Astrocyte (in vitro differentiated cells and primary cell): ENCODE data around the gene NYNRIN. TPM values are rescaled to one million over a fixed set of nuclear protein-coding genes. Genes with fewer than 3 reads are reported as not detected.

Experiments used
- DNase-seq: peaks from one replicate; pipeline ENCODE4 v3.0.0-alpha.2; 2010; ENCODE audit warnings: low read depth
- FAIRE-seq: peaks from 2 replicates; lab custom pipeline; 2011; peaks lifted over from hg19 to GRCh38; lab: Jason Lieb, UNC
- H2AFZ ChIP-seq: 2 replicates; pipeline ENCODE4 v1.6.0; 2012; ENCODE audit warnings: low read depth, low read length, inconsistent platforms
- H3K27ac ChIP-seq: 2 replicates; pipeline ENCODE4 v1.5.1; 2011; ENCODE audit warnings: low read depth, low read length, inconsistent platforms
- H3K27me3 ChIP-seq: 2 replicates; pipeline ENCODE4 v1.6.0; 2011; ENCODE audit warnings: low read length, inconsistent platforms; ENCODE audit not compliant: insufficient read depth
- H3K36me3 ChIP-seq: 2 replicates; pipeline ENCODE4 v1.5.1; 2011; ENCODE audit warnings: low read length, inconsistent platforms; ENCODE audit not compliant: insufficient read depth
- H3K4me1 ChIP-seq: 2 replicates; pipeline ENCODE4 v1.5.1; 2011; ENCODE audit warnings: low read length, inconsistent platforms; ENCODE audit not compliant: insufficient read depth
- H3K4me2 ChIP-seq: 2 replicates; pipeline ENCODE4 v1.6.0; 2012; ENCODE audit warnings: low read length, inconsistent platforms
- H3K4me3 ChIP-seq: 2 replicates; pipeline ENCODE4 v1.5.1; 2011; ENCODE audit warnings: low read depth, mild to moderate bottlenecking, low read length, inconsistent platforms; ENCODE audit not compliant: insufficient read depth
- H3K79me2 ChIP-seq: 2 replicates; pipeline ENCODE4 v1.6.0; 2012; ENCODE audit warnings: mild to moderate bottlenecking, low read length, inconsistent platforms; ENCODE audit not compliant: insufficient read depth
- H3K9ac ChIP-seq: 2 replicates; pipeline ENCODE4 v1.6.0; 2012; ENCODE audit warnings: mild to moderate bottlenecking, low read length, inconsistent platforms
- H3K9me3 ChIP-seq: 2 replicates; pipeline ENCODE4 v1.5.1; 2012; ENCODE audit warnings: low read depth, mild to moderate bottlenecking, low read length, inconsistent platforms; ENCODE audit not compliant: insufficient read depth
- H4K20me1 ChIP-seq: 2 replicates; pipeline ENCODE4 v1.6.0; 2012; ENCODE audit warnings: low read length, inconsistent platforms; ENCODE audit not compliant: insufficient read depth
- H3K27ac Mint-ChIP-seq: one replicate; pipeline ENCODE4 v1.8.0; 2021; ENCODE audit warnings: mild to moderate bottlenecking, mixed read lengths; ENCODE audit not compliant: unreplicated experiment
- H3K27me3 Mint-ChIP-seq: one replicate; pipeline ENCODE4 v1.8.0; 2021; ENCODE audit warnings: low read depth, mixed read lengths; ENCODE audit not compliant: unreplicated experiment
- H3K36me3 Mint-ChIP-seq: one replicate; pipeline ENCODE4 v1.8.0; 2021; ENCODE audit warnings: low read depth, mixed read lengths; ENCODE audit not compliant: unreplicated experiment
- H3K4me1 Mint-ChIP-seq: one replicate; pipeline ENCODE4 v1.8.0; 2021; ENCODE audit warnings: low read depth, mixed read lengths; ENCODE audit not compliant: unreplicated experiment
- H3K4me3 Mint-ChIP-seq: one replicate; pipeline ENCODE4 v1.8.0; 2021; ENCODE audit warnings: mild to moderate bottlenecking, moderate library complexity, mixed read lengths; ENCODE audit not compliant: unreplicated experiment
- H3K9me3 Mint-ChIP-seq: one replicate; pipeline ENCODE4 v1.8.0; 2021; ENCODE audit warnings: mild to moderate bottlenecking, mixed read lengths; ENCODE audit not compliant: unreplicated experiment
- EZH2 ChIP-seq: IDR thresholded peaks from 2 replicates; pipeline ENCODE4 v1.6.1; 2012; ENCODE audit warnings: mild to moderate bottlenecking, low read length, inconsistent platforms; ENCODE audit not compliant: insufficient read depth
- total RNA-seq: library from RNA; stranded (reverse); gene quantifications from 2 replicates; pipeline ENCODE4 v1.2.1, GENCODE V29; 2021
- TF ChIP-seq, protein P1 (sequence below): IDR thresholded peaks from 2 replicates; pipeline ENCODE4 v1.5.1; 2011; ENCODE audit warnings: low read depth, mild to moderate bottlenecking, inconsistent platforms, low read length, moderate library complexity; ENCODE audit not compliant: insufficient read depth

Gene NYNRIN
- total RNA-seq, 1 donor from 2014 or later, result 25.4 TPM

DNA sequence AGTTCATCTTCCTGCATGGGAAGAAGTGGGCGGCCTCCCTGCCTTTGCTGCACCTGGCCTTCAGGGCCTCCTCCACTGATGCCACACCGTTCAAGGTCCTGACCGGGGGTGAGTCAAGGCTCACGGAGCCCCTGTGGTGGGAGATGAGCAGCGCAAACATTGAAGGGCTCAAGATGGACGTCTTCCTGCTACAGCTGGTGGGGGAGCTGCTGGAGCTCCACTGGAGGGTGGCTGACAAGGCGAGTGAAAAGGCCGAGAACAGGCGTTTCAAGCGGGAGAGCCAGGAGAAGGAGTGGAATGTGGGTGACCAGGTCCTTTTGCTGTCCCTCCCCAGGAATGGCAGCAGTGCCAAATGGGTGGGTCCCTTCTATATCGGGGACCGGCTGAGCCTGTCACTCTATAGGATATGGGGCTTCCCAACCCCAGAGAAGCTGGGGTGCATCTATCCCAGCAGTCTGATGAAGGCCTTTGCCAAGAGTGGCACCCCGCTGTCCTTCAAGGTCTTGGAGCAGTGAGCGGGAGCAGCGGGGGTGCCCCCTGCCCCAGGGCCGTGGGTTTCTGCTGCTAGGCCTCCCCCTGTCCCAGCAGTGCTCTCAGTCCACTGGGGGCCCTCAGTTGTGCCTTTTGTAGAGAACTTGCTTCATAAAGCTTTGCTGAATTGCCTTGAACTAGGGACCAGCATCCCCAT is 18.3 kb downstream of the NYNRIN start:
- H3K9me3 ChIP-seq, result no peaks in the 10 kb centered on the region
- FAIRE-seq, result no peak
- Mint-ChIP-seq H3K27me3 (peaks cover 19% of the 10 kb centered on the region), H3K9me3 (peaks cover 2% of the 10 kb centered on the region), H3K4me3 (peak overlapping the region; percentile 57), H3K27ac (no peak overlapping the region), H3K4me1 (no peaks in the 10 kb centered on the region), H3K36me3 (peaks cover 25% of the 10 kb centered on the region)
- H3K27ac ChIP-seq, result no peak overlapping the region
- no peak overlapping the region for H3K4me3 ChIP-seq
- H3K4me2 ChIP-seq, result no peak overlapping the region
- no peaks in the 10 kb centered on the region for H3K4me1 ChIP-seq
- TF ChIP-seq, protein P1, sequence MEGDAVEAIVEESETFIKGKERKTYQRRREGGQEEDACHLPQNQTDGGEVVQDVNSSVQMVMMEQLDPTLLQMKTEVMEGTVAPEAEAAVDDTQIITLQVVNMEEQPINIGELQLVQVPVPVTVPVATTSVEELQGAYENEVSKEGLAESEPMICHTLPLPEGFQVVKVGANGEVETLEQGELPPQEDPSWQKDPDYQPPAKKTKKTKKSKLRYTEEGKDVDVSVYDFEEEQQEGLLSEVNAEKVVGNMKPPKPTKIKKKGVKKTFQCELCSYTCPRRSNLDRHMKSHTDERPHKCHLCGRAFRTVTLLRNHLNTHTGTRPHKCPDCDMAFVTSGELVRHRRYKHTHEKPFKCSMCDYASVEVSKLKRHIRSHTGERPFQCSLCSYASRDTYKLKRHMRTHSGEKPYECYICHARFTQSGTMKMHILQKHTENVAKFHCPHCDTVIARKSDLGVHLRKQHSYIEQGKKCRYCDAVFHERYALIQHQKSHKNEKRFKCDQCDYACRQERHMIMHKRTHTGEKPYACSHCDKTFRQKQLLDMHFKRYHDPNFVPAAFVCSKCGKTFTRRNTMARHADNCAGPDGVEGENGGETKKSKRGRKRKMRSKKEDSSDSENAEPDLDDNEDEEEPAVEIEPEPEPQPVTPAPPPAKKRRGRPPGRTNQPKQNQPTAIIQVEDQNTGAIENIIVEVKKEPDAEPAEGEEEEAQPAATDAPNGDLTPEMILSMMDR, result no peak
- TF ChIP-seq EZH2, result no peak
- no peak overlapping the region for H2AFZ ChIP-seq
- no peak overlapping the region for H3K9ac ChIP-seq
- H3K79me2 ChIP-seq, result no peaks in the 10 kb centered on the region
- H3K36me3 ChIP-seq, result no peaks in the 10 kb centered on the region
- no peaks in the 10 kb centered on the region for H4K20me1 ChIP-seq
- peaks cover 17% of the 10 kb centered on the region for H3K27me3 ChIP-seq
- DNase-seq, result no peak

DNA sequence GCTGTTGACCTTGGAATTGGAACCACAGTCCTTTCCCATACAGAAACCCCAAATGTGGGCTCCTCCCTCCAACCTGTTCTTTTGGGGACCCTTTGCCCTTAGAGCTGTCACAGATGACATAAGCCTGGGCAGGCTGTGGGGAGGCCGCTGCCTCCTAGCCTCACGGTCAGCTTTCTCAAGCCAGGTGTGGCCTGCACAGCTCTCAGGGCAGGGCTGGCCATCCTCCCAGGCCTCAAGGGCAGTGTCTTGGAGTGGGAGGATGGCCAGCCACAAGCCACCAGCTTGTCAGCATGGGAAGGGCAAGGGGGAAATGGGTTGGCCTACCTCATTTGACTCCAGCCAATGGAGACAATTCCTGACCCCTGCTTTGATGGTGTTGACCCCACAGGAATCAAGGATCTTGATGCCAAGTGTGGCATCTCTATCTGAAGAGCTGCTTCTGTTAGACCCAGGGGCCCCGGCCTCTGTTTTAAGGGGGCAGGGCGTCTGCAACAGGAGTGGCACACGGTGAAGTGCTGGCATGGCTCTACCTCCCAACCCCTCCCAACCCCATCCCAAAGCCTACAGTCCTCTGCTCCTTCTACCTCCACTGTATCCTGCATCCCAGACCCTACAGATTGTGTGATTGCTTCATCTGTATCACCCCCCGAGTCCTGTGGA is 19.2 kb downstream of the NYNRIN start:
- Histone ChIP-seq H3K9ac (no peak overlapping the region), H3K9me3 (no peaks in the 10 kb centered on the region), H2AFZ (no peak overlapping the region), H3K4me3 (no peak overlapping the region), H3K79me2 (no peaks in the 10 kb centered on the region), H3K36me3 (no peaks in the 10 kb centered on the region), H3K4me1 (no peaks in the 10 kb centered on the region), H3K27me3 (peaks cover 26% of the 10 kb centered on the region), H3K27ac (no peak overlapping the region), H3K4me2 (no peak overlapping the region), H4K20me1 (no peaks in the 10 kb centered on the region)
- FAIRE-seq (no peak), DNase-seq (no peak)
- Mint-ChIP-seq H3K27me3 (peaks cover 19% of the 10 kb centered on the region), H3K27ac (no peak overlapping the region), H3K36me3 (peaks cover 17% of the 10 kb centered on the region), H3K4me3 (no peak overlapping the region), H3K4me1 (no peaks in the 10 kb centered on the region), H3K9me3 (peaks cover 2% of the 10 kb centered on the region)
- TF ChIP-seq EZH2, result no peak
- TF ChIP-seq, protein P1, result no peak

DNA sequence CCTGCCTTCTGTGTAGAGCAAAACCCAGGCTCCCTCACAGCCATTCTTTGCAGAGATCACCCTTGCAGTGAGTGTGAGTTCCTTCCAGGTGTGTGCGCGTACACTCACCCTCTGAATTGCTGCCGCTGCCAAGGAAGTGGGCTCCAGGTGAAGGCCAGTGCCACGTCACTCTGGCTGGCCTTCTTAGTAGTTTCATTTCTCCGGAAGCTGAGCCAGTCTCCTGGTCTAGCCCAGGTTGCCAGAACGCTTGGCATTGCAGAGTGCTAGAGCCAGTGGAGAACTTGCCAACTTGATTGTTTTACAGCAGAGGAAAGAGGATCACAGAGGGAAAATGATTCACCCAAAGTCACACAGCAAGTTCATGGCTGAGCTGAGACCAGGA is 19.7 kb downstream of the NYNRIN start:
- Histone ChIP-seq H4K20me1 (no peaks in the 10 kb centered on the region), H3K27ac (no peak overlapping the region), H3K4me3 (no peak overlapping the region), H3K9ac (no peak overlapping the region), H3K79me2 (no peaks in the 10 kb centered on the region), H3K4me1 (no peaks in the 10 kb centered on the region), H3K27me3 (peaks cover 29% of the 10 kb centered on the region), H2AFZ (no peak overlapping the region), H3K4me2 (no peak overlapping the region), H3K9me3 (no peaks in the 10 kb centered on the region), H3K36me3 (no peaks in the 10 kb centered on the region)
- no peak for TF ChIP-seq EZH2
- TF ChIP-seq, protein P1, result no peak
- Mint-ChIP-seq H3K27me3 (peaks cover 19% of the 10 kb centered on the region), H3K4me1 (no peaks in the 10 kb centered on the region), H3K4me3 (no peak overlapping the region), H3K9me3 (peaks cover 2% of the 10 kb centered on the region), H3K36me3 (peaks cover 17% of the 10 kb centered on the region), H3K27ac (no peak overlapping the region)
- no peak for DNase-seq
- FAIRE-seq, result no peak
